Neuronal stem cell (in vitro differentiated cells): ENCODE data around the gene YAE1.
A peak's percentile ranks its signal among the peaks of the same experiment; 100 is the strongest.

Experiments
- DNase-seq: peaks from one replicate; pipeline ENCODE4 v3.0.0-alpha.2; 2013; ENCODE audit warnings: low spot score
- H2AFZ ChIP-seq: one replicate; pipeline ENCODE4 v1.6.1; 2013; ENCODE audit warnings: mild to moderate bottlenecking, low read length, inconsistent platforms
- H2AK5ac ChIP-seq: 2 replicates; pipeline ENCODE4 v1.6.1; 2013; ENCODE audit warnings: low read depth, mild to moderate bottlenecking, inconsistent platforms, low read length, moderate library complexity, mixed read lengths
- H2BK120ac ChIP-seq: 2 replicates; pipeline ENCODE4 v1.6.1; 2013; ENCODE audit warnings: low read depth, mild to moderate bottlenecking, inconsistent platforms, low read length, moderate library complexity, mixed read lengths
- H2BK12ac ChIP-seq: one replicate; pipeline ENCODE4 v1.6.1; 2013; ENCODE audit warnings: low read length, inconsistent platforms
- H2BK15ac ChIP-seq: 2 replicates; pipeline ENCODE4 v1.6.1; 2013; ENCODE audit warnings: mild to moderate bottlenecking, low read length, inconsistent platforms, mixed read lengths
- H2BK5ac ChIP-seq: one replicate; pipeline ENCODE4 v1.6.1; 2013; ENCODE audit warnings: inconsistent platforms, mild to moderate bottlenecking, low read length, moderate library complexity
- H3K14ac ChIP-seq: one replicate; pipeline ENCODE4 v1.6.1; 2013; ENCODE audit warnings: low read length, inconsistent platforms
- H3K18ac ChIP-seq: 2 replicates; pipeline ENCODE4 v1.6.1; 2013; ENCODE audit warnings: low read length, inconsistent platforms
- H3K23ac ChIP-seq: 2 replicates; pipeline ENCODE4 v1.6.1; 2013; ENCODE audit warnings: low read depth, mild to moderate bottlenecking, mixed read lengths, low read length, inconsistent platforms; ENCODE audit not compliant: poor library complexity
- H3K27ac ChIP-seq: replicated peaks from 3 replicates; pipeline ENCODE4 v1.5.1; 2013; ENCODE audit warnings: low read length, inconsistent platforms
- H3K27me3 ChIP-seq, 3 experiments: 2 replicates each; pipeline ENCODE4 v1.6.1; 2013; ENCODE audit warnings: low read length in 3 of 3, mild to moderate bottlenecking in 2 of 3, inconsistent platforms in 1 of 3, low read depth in 1 of 3, mixed read lengths in 1 of 3, moderate library complexity in 1 of 3; ENCODE audit not compliant: control insufficient read depth in 3 of 3, insufficient read depth in 3 of 3
- H3K36me3 ChIP-seq, 2 donors: replicated peaks in 1 of 2; 2 replicates each; pipeline ENCODE4 v1.6.1; 2013; ENCODE audit warnings: low read length in 2 of 2; ENCODE audit not compliant: control insufficient read depth in 2 of 2, insufficient read depth in 2 of 2
- H3K4ac ChIP-seq: 2 replicates; pipeline ENCODE4 v1.6.1; 2013; ENCODE audit warnings: inconsistent platforms, mild to moderate bottlenecking, low read length, moderate library complexity
- H3K4me1 ChIP-seq, 2 donors: 1 replicate in 1 of 2; 2 replicates in 1 of 2; pipeline ENCODE4 v1.6.1; 2013; ENCODE audit warnings: low read length in 2 of 2, low read depth in 1 of 2; ENCODE audit not compliant: control insufficient read depth in 2 of 2, insufficient read depth in 1 of 2
- H3K4me2 ChIP-seq: one replicate; pipeline ENCODE4 v1.6.1; 2013; ENCODE audit warnings: mild to moderate bottlenecking, low read length, inconsistent platforms; ENCODE audit not compliant: insufficient read depth, poor library complexity, severe bottlenecking
- H3K4me3 ChIP-seq, 2 donors: 2 replicates each; pipeline ENCODE4 v1.5.1; 2013; ENCODE audit warnings: low read length in 2 of 2, mild to moderate bottlenecking in 2 of 2, inconsistent platforms in 1 of 2, moderate library complexity in 1 of 2
- H3K79me1 ChIP-seq: one replicate; pipeline ENCODE4 v1.6.1; 2013; ENCODE audit warnings: low read depth, mild to moderate bottlenecking, inconsistent platforms, low read length, moderate library complexity
- H3K9ac ChIP-seq: one replicate; pipeline ENCODE4 v1.6.1; 2013; ENCODE audit warnings: mild to moderate bottlenecking, low read depth, low read length, inconsistent platforms; ENCODE audit not compliant: poor library complexity
- H3K9me3 ChIP-seq, 2 donors: replicated peaks in 1 of 2; 2 replicates each; pipeline versions ENCODE3 to v1.6.1; 2013; ENCODE audit warnings: low read length in 2 of 2, mild to moderate bottlenecking in 2 of 2, inconsistent platforms in 1 of 2, low read depth in 1 of 2, mixed read lengths in 1 of 2, moderate library complexity in 1 of 2; ENCODE audit not compliant: control insufficient read depth in 2 of 2, insufficient read depth in 1 of 2
- H4K8ac ChIP-seq: one replicate; pipeline ENCODE4 v1.6.1; 2013; ENCODE audit warnings: low read depth, mild to moderate bottlenecking, inconsistent platforms, low read length, moderate library complexity
- H4K91ac ChIP-seq: one replicate; pipeline ENCODE4 v1.6.1; 2013; ENCODE audit warnings: low read length, low read depth, mild to moderate bottlenecking, inconsistent platforms; ENCODE audit not compliant: poor library complexity
- WGBS, 2 donors: extraction: QIAGEN DNeasy Blood & Tissue Kit; methylation state at CpG; one replicate each; pipeline ENCODE4 v1.1.7; 2013; ENCODE audit warnings: missing lambda C conversion rate in 2 of 2, mixed read lengths in 1 of 2; ENCODE audit not compliant: insufficient read length in 2 of 2, insufficient replicate concordance in 1 of 2; ENCODE audit errors: extremely low coverage in 2 of 2; 5-methylcytosine and 5-hydroxymethylcytosine counted together

Gene YAE1

DNA sequence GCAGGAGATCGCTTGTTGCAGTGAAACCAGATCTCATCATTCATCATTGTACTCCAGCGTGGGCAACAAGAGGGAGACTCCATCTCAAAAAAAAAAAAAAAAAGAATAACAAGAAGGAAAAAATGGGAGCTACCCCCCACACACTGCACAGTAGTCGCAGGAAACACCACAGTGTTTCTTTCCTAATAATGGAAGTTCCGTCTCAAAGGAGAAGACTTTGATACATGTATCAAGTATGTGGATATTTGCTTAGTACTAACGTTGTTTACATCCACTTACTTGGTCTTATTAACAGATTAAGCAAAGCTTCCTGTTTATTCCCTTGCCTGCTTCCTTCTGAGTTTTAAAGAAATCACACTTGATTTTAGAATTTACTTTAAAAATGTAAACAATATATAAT, 22.2 kb downstream of the YAE1 start:
- H2BK120ac ChIP-seq: no peak overlapping the region
- H2AFZ ChIP-seq: no peak overlapping the region
- H3K18ac ChIP-seq: no peak overlapping the region
- H4K8ac ChIP-seq: no peak overlapping the region
- no peak overlapping the region for H3K23ac ChIP-seq
- H2BK12ac ChIP-seq: no peak overlapping the region
- no peak overlapping the region for H3K4me3 ChIP-seq
- H3K4ac ChIP-seq: no peak overlapping the region
- no peak overlapping the region for H2AK5ac ChIP-seq
- no peaks in the 10 kb centered on the region for H3K36me3 ChIP-seq
- no CpG with 5 or more reads among the region's 5 CpGs for WGBS, 2 donors
- H3K4me1 ChIP-seq: peaks cover 0 to 8% of the 10 kb centered on the region in 2 donors
- H3K4me2 ChIP-seq: no peak overlapping the region
- no peak for DNase-seq
- peaks cover 3% of the 10 kb centered on the region for H3K79me1 ChIP-seq
- H2BK15ac ChIP-seq: no peak overlapping the region
- no peak overlapping the region for H3K14ac ChIP-seq
- H3K9ac ChIP-seq: no peak overlapping the region
- H2BK5ac ChIP-seq: no peak overlapping the region
- H3K27ac ChIP-seq: no peak overlapping the region
- no peak overlapping the region for H4K91ac ChIP-seq
- no peaks in the 10 kb centered on the region for H3K27me3 ChIP-seq
- H3K9me3 ChIP-seq: no peaks in the 10 kb centered on the region

DNA sequence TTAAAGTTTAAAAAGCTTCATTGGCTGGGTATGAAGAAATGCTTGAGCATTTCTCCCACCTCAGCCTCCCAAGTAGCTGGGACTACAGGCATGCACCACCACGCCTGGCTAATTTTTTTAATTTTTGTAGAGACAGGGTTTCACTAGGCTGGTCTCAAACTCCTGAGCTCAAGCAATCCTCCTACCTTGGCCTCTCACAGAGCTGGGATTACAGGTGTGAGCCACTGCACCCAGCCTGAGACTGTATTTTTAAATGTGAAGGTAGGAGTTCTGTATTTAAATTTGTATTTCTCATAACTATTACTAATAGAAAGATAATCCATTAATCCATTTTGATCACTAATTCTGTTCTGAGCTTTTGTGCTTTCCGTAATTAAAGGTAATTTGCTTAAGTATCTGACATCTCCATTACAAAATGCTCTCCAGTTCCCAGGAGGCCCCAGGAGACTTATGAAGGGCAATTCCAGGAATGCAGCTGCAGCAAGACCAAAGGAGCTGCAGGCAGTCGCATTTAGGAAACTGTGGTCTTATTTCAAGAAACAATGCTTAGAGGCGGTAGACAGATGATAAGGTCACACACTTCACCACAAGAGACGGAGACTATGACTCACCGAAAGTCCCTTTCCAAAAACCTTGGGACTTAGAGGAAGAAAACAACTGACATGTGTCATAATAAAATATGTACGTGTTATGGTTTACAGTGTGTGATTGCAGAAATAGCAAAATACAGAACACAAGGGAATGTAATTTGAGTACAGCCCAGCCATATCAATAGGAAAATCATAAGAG, 23.3 kb downstream of the YAE1 start:
- Histone ChIP-seq H3K4me3 (no peak overlapping the region), H3K14ac (no peak overlapping the region), H3K23ac (no peak overlapping the region), H3K36me3 (no peaks in the 10 kb centered on the region), H2BK5ac (no peak overlapping the region), H4K91ac (no peak overlapping the region), H3K9me3 (no peaks in the 10 kb centered on the region), H3K4ac (no peak overlapping the region), H3K18ac (no peak overlapping the region), H3K27ac (no peak overlapping the region), H3K4me1 (peaks cover 0 to 8% of the 10 kb centered on the region in 2 donors), H2AFZ (peak overlapping the region; percentile 65), H3K79me1 (peaks cover 2% of the 10 kb centered on the region), H3K27me3 (no peaks in the 10 kb centered on the region), H2BK15ac (no peak overlapping the region), H3K4me2 (no peak overlapping the region), H2AK5ac (no peak overlapping the region), H2BK120ac (no peak overlapping the region), H3K9ac (no peak overlapping the region), H4K8ac (no peak overlapping the region), H2BK12ac (no peak overlapping the region)
- WGBS, 2 donors: no CpG with 5 or more reads among the region's 7 CpGs
- peak; percentile 17 for DNase-seq

DNA sequence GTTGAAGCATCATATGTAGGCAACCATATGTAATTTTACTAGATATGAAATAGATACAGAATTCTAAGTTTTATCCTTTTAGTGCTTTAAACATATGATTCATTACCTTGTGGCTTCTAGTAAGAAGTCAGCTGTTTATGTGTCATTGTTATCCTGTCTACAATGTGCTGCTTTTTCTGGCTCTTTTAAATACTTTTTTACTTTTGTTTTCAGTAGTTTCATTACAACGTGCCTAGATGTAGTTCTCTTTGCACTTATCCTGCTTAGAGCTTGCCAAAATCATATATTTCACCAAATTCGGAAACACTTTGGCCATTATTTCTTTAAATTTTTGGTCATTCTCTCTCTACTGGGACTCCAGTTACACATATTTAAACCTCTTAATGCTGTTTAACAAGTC, 26.4 kb downstream of the YAE1 start:
- Histone ChIP-seq H2BK12ac (no peak overlapping the region), H3K14ac (no peak overlapping the region), H2BK5ac (no peak overlapping the region), H2AFZ (no peak overlapping the region), H4K91ac (no peak overlapping the region), H3K27me3 (no peaks in the 10 kb centered on the region), H3K4me3 (no peak overlapping the region), H3K36me3 (no peaks in the 10 kb centered on the region), H3K27ac (no peak overlapping the region), H2BK120ac (no peak overlapping the region), H2BK15ac (no peak overlapping the region), H3K9ac (no peak overlapping the region), H3K79me1 (no peaks in the 10 kb centered on the region), H3K23ac (no peak overlapping the region), H3K4me1 (peaks cover 0 to 8% of the 10 kb centered on the region in 2 donors), H3K4ac (no peak overlapping the region), H2AK5ac (no peak overlapping the region), H4K8ac (no peak overlapping the region), H3K4me2 (no peak overlapping the region), H3K18ac (no peak overlapping the region), H3K9me3 (no peaks in the 10 kb centered on the region)
- no CpG with 5 or more reads among the region's 2 CpGs for whole genome bisulfite sequencing, 2 donors
- DNase-seq: no peak

DNA sequence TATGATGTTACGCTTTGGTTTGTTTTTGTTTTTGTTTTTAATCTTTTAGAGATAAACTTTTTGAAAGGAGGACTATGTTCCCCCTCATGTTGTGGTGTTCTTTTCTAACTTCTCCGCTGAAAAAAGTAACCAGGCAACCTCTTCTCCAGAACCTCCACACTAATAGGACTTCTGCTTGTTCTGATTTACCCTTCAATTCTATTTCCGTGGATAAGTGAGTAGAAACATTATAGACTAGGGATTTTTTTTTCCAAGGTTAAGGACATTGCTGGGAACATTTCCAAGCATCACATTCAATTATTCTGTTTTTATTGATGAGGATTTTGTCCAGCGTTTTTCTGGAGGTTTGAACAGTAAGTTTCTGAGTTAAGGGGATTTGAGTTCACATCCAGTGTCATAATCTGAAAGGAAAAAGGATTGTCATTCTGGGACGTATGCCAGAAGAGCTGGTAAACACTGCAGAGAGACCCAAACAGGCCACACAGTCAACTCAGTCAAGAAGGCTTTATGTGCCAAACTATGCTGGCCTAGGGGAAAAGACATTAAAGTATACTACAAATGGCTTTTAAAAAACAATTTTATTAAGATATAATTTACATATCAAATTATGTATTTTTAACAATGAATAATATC, 28.9 kb downstream of the YAE1 start:
- DNase-seq: no peak
- Histone ChIP-seq H3K14ac (no peak overlapping the region), H2BK120ac (no peak overlapping the region), H3K27ac (no peak overlapping the region), H2AK5ac (no peak overlapping the region), H2BK15ac (no peak overlapping the region), H2BK5ac (no peak overlapping the region), H2AFZ (no peak overlapping the region), H2BK12ac (no peak overlapping the region), H3K79me1 (no peaks in the 10 kb centered on the region), H3K4me3 (no peak overlapping the region), H3K27me3 (no peaks in the 10 kb centered on the region), H3K9ac (no peak overlapping the region), H4K91ac (no peak overlapping the region), H3K23ac (no peak overlapping the region), H3K4me1 (no peaks in the 10 kb centered on the region), H3K4me2 (no peak overlapping the region), H3K4ac (no peak overlapping the region), H3K18ac (no peak overlapping the region), H4K8ac (no peak overlapping the region), H3K36me3 (no peaks in the 10 kb centered on the region), H3K9me3 (no peaks in the 10 kb centered on the region)
- no CpG with 5 or more reads among the region's 5 CpGs for WGBS, 2 donors
